CD4-positive, alpha-beta memory T cell (primary cell): ENCODE data around the gene RAP1A. TPM values are rescaled to one million over a fixed set of nuclear protein-coding genes. Genes with fewer than 3 reads are reported as not detected.

Experiments
- CTCF ChIA-PET: fragments of 350-600 bp; sonication (Branson Sonifier 250); formaldehyde crosslinking; loops from one replicate; lab custom pipeline; 2021; ENCODE audit warnings: inconsistent platforms; ENCODE audit not compliant: partially characterized antibody; lab: Charles Lee
- POLR2A ChIA-PET: fragments of 350-600 bp; sonication (Branson Sonifier 250); formaldehyde crosslinking; loops from one replicate; lab custom pipeline; 2021; ENCODE audit not compliant: partially characterized antibody; lab: Charles Lee
- DNase-seq, 5 donors: peaks; one replicate each; pipeline versions ENCODE4 v3.0.0 to v3.0.0-alpha.2; 2020 to 2022; ENCODE audit warnings: mixed read lengths in 1 of 5
- H3K27ac ChIP-seq: one replicate; pipeline ENCODE4 v1.7.0; 2013; ENCODE audit warnings: low read depth, low read length
- H3K27me3 ChIP-seq: 2 replicates; pipeline ENCODE4 v1.7.0; 2013; ENCODE audit warnings: mild to moderate bottlenecking, low read length, moderate library complexity; ENCODE audit not compliant: insufficient read depth
- H3K36me3 ChIP-seq: 2 replicates; pipeline ENCODE4 v1.7.0; 2013; ENCODE audit warnings: mild to moderate bottlenecking, low read length, moderate library complexity; ENCODE audit not compliant: insufficient read depth
- H3K4me1 ChIP-seq: 2 replicates; pipeline ENCODE4 v1.7.0; 2013; ENCODE audit warnings: mild to moderate bottlenecking, low read length, moderate library complexity; ENCODE audit not compliant: insufficient read depth
- H3K4me3 ChIP-seq, 2 donors: one replicate each; pipeline ENCODE4 v1.7.0; 2013; ENCODE audit warnings: low read length in 2 of 2, mild to moderate bottlenecking in 1 of 2
- H3K9me3 ChIP-seq, 2 donors: one replicate each; pipeline ENCODE4 v1.7.0; 2013; ENCODE audit warnings: low read length in 2 of 2, control low read depth in 1 of 2; ENCODE audit not compliant: control insufficient read depth in 1 of 2
- H3K27ac Mint-ChIP-seq, 7 donors: one replicate each; pipeline ENCODE4 v1.8.0; 2020 to 2021; ENCODE audit warnings: mixed read lengths in 7 of 7, mild to moderate bottlenecking in 6 of 7, inconsistent platforms in 3 of 7, moderate library complexity in 3 of 7
- H3K27me3 Mint-ChIP-seq, 2 donors: one replicate each; pipeline ENCODE4 v1.8.0; 2020 to 2021; ENCODE audit warnings: mixed read lengths in 2 of 2
- H3K36me3 Mint-ChIP-seq, 2 donors: one replicate each; pipeline ENCODE4 v1.8.0; 2020 to 2021; ENCODE audit warnings: mixed read lengths in 2 of 2, inconsistent platforms in 1 of 2, mild to moderate bottlenecking in 1 of 2
- H3K4me1 Mint-ChIP-seq, 4 donors: one replicate each; pipeline ENCODE4 v1.8.0; 2020 to 2021; ENCODE audit warnings: mixed read lengths in 4 of 4, mild to moderate bottlenecking in 1 of 4
- H3K4me3 Mint-ChIP-seq, 8 donors: one replicate each; pipeline ENCODE4 v1.8.0; 2020 to 2021; ENCODE audit warnings: mixed read lengths in 8 of 8, mild to moderate bottlenecking in 7 of 8, moderate library complexity in 6 of 8, inconsistent platforms in 3 of 8
- H3K9me3 Mint-ChIP-seq, 8 donors: one replicate each; pipeline ENCODE4 v1.8.0; 2020 to 2021; ENCODE audit warnings: mixed read lengths in 8 of 8, mild to moderate bottlenecking in 5 of 8, inconsistent platforms in 3 of 8, moderate library complexity in 1 of 8
- intact Hi-C: fragments of 100-400 bp; cut with micrococcal nuclease; formaldehyde crosslinking; loops from one replicate; pipeline ENCODE4 v1.15.1; 2023
- polyA plus RNA-seq, 2 donors: library from polyadenylated mRNA; unstranded; fragments of 300-500 nt; fragmentation: Illumina TruSeq; gene quantifications; one replicate each; pipeline ENCODE4 v1.2.3, GENCODE V29; 2021
- total RNA-seq, 2 experiments: library from RNA; stranded (reverse); gene quantifications; one replicate each; pipeline ENCODE4 v1.2.3, GENCODE V29; 2021

RAP1A gene
- total and polyA plus RNA-seq, 4 experiments from 2014 or later = 67.2 to 134 (median 108) TPM

DNA sequence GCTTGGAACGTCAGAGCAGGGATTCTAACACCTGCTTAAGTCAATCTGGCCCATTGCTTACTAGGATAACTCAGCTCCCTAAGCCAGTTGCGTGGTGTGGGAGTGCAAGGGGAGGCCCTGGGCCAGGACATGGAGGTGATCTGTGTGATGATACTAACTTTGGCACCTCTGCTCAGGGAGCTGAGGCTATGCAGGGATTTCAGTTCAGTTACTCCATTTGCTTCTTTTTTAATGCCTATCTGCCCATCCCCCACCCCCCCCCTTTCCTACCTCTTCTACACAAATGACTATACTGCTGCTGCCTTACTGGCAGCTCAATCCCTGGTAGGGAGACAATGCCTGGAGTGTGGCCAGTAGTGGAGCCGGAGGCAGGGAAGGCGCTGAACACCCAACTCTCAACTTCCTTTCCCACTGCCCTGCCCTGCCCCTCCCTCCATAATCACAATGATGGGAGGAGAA, 100.1 kb downstream of the RAP1A start:
- Histone ChIP-seq H3K27me3 (no peaks in the 10 kb centered on the region), H3K4me1 (peaks cover 22% of the 10 kb centered on the region), H3K9me3 (no peaks in the 10 kb centered on the region), H3K27ac (no peak overlapping the region), H3K36me3 (peaks cover 11% of the 10 kb centered on the region), H3K4me3 (no peak overlapping the region)
- Mint-ChIP-seq H3K9me3 (peaks cover 0 to 4% (median 0%) of the 10 kb centered on the region in 8 donors), H3K27me3 (no peaks in the 10 kb centered on the region), H3K4me3 (no peak overlapping the region), H3K27ac (peak overlapping the region in 4 of 7 donors; percentile 4 to 89 (median 50)), H3K4me1 (peaks cover 24 to 41% (median 29%) of the 10 kb centered on the region in 4 donors), H3K36me3 (peaks cover 5 to 11% of the 10 kb centered on the region in 2 donors)
- ChIA-PET POLR2A (no interaction called here), CTCF (interaction anchor here (1.2 kb wide), 1 partner anchor 35 kb away, joined by 3 read pairs; no protein-coding TSS in a partner anchor)
- DNase-seq = no peak
- intact Hi-C loops = no loop called here

DNA sequence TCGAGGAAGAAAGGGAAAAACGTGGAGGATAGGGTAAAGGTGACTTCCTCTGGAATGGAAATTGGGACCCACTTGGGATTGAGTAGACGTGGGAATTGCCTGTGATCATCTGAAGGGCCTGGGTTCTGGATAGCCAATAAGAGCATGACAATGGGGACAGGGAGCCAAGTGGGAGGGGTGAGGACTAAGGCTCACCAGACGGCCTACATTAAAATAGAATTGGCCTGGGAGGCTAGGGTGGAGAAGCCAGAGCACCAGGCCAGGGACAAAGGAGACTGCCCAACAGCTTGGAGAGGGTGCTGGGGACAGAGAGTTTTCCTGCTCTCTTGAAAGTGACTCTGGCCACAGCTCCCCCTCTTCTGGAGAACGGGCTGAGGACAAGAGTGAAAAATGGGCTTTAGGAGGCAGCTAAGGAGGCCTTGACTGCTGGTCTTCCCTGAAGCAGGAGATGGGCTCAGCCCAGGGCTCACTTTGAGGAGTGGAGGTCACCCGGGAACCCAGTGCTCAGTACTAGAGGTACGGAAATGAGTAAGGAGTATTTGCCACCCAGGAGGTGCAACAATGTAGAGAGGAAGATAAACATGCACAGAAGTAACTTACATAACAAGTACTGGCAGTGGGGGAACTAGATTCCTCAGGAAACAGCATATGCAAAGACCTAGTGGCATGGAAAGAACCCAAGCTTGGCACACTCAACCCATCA, 100.8 kb downstream of the RAP1A start:
- Histone ChIP-seq H3K27me3 (no peaks in the 10 kb centered on the region), H3K4me1 (peaks cover 22% of the 10 kb centered on the region), H3K9me3 (no peaks in the 10 kb centered on the region), H3K36me3 (peaks cover 10% of the 10 kb centered on the region), H3K4me3 (no peak overlapping the region), H3K27ac (no peak overlapping the region)
- intact Hi-C loops = no loop called here
- H3K4me1 Mint-ChIP-seq = peaks cover 28 to 42% (median 32%) of the 10 kb centered on the region in 4 donors
- POLR2A ChIA-PET = interaction anchor here (1.3 kb wide), 1 partner anchor 34 kb away, joined by 4 read pairs; no protein-coding TSS in a partner anchor
- H3K27me3 Mint-ChIP-seq = no peaks in the 10 kb centered on the region
- H3K9me3 Mint-ChIP-seq = peaks cover 0 to 4% (median 0%) of the 10 kb centered on the region in 8 donors
- DNase-seq = no peak
- H3K27ac Mint-ChIP-seq = peak overlapping the region; percentile 22 to 90 (median 83)
- no peak overlapping the region for H3K4me3 Mint-ChIP-seq
- CTCF ChIA-PET = no interaction called here
- peaks cover 5 to 9% of the 10 kb centered on the region in 2 donors for H3K36me3 Mint-ChIP-seq

DNA sequence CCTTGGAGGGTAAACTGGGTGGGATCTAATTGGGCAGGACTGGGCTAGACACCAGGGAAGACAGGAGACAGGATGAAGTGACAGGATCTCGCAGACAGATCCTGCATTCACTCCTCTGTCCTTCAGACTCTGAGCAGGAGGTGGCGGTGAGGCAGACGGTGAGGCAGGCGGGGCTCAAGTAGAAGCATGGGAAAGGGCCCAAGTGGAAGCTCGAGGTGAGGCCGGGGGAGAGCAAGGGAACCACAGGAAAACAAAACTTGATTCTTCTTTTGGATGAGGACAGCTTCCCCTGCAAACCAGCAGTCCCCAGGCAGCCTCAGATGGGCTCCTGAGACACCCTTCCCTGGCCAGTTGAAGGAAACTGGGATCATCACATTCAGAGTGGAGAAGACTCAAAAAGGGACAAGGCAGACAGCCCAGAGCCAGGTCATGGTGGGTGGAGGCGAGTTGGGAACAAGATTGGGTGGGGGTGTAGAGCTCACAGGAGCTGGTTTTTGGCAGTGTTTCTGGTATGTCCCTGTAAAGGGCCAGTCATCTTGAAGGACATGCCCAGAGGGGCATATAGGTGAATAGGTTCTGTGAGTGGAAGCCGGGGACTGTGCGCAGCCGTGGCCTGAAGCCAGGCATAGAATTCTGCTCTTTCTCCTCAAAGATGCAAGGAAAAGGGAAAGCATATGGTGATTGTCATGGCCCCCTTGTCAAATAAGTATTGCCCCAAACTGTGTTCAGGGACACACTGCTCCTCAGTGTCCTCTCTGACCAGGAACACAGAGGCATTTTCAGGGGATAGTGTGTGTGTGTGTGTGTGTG, 101.6 kb downstream of the RAP1A start:
- CTCF ChIA-PET = no interaction called here
- no peaks in the 10 kb centered on the region for H3K9me3 ChIP-seq
- Mint-ChIP-seq H3K4me1 (peaks cover 28 to 42% (median 32%) of the 10 kb centered on the region in 4 donors), H3K36me3 (peaks cover 5 to 9% of the 10 kb centered on the region in 2 donors), H3K4me3 (no peak overlapping the region), H3K27me3 (no peaks in the 10 kb centered on the region), H3K9me3 (peaks cover 0 to 4% (median 0%) of the 10 kb centered on the region in 8 donors), H3K27ac (peak overlapping the region; percentile 75 to 90 (median 82))
- H3K27me3 ChIP-seq = no peaks in the 10 kb centered on the region
- POLR2A ChIA-PET = interaction anchor here (1.3 kb wide), 1 partner anchor 34 kb away, joined by 4 read pairs; no protein-coding TSS in a partner anchor
- no peak for DNase-seq
- peaks cover 22% of the 10 kb centered on the region for H3K4me1 ChIP-seq
- no peak overlapping the region for H3K4me3 ChIP-seq
- intact Hi-C loops = no loop called here
- peaks cover 9% of the 10 kb centered on the region for H3K36me3 ChIP-seq
- H3K27ac ChIP-seq = no peak overlapping the region

DNA sequence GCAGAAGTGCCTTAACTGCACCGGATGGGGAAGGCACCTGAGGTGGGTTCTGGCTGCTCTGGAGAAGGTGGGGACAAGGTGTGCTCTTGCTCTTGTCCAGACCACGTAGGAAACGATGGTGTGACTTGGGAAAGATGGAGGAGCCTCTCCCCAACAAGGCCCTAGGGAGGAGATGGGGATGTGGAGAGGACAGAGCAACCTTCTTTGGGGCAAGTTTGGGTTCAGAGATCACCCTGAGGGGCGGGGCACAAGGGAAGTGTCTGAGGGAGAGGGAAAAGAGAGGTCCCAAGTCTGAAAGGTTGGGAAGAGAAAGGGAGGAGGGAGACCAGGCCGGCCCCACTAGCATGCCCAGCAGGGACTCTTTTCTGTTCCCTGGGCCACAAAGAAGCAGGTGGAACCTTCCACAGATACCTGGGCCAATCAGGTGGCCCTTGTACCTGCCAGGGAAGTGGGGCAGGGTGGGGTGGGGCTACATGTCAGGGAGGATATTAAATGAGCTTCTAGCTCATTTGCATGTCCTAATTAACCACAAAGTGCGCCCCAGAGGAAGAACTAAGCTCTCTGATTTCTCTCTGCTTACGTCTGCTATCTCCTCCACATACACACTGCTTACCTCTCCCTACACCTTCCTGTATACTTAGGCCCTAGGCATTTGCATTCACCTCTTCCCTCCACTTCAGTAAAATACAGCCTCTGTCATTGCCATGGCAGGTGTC, 103.7 kb downstream of the RAP1A start:
- no peaks in the 10 kb centered on the region for H3K9me3 ChIP-seq
- H3K9me3 Mint-ChIP-seq = no peaks in the 10 kb centered on the region
- CTCF ChIA-PET = interaction anchor here (1.1 to 1.2 kb wide), 3 partner anchors 9 to 24 kb away, joined by 3 to 5 read pairs (median 3); no protein-coding TSS in a partner anchor
- peak overlapping the region; percentile 75 to 97 (median 93) for H3K27ac Mint-ChIP-seq
- DNase-seq = peak; percentile 58 to 83 (median 69)
- H3K36me3 Mint-ChIP-seq = no peaks in the 10 kb centered on the region
- peak overlapping the region in 1 of 2 donors; percentile 19 for H3K4me3 ChIP-seq
- intact Hi-C loops = loop anchor here (2.0 kb wide), 2 partner anchors 16 to 32 kb away; partner anchors contain the start of genes DDX20 and INKA2
- H3K4me1 ChIP-seq = peaks cover 22% of the 10 kb centered on the region
- H3K27me3 Mint-ChIP-seq = no peaks in the 10 kb centered on the region
- H3K27ac ChIP-seq = peak overlapping the region; percentile 41
- H3K27me3 ChIP-seq = no peaks in the 10 kb centered on the region
- H3K36me3 ChIP-seq = no peaks in the 10 kb centered on the region
- H3K4me1 Mint-ChIP-seq = peaks cover 20 to 42% (median 32%) of the 10 kb centered on the region in 4 donors
- POLR2A ChIA-PET = interaction anchor here (0.8 to 4.0 kb wide), 2 partner anchors 16 to 32 kb away, joined by 7 to 19 read pairs; partner anchors contain the start of genes DDX20 and INKA2
- H3K4me3 Mint-ChIP-seq = peak overlapping the region in 4 of 8 donors; percentile 10 to 36 (median 25)

DNA sequence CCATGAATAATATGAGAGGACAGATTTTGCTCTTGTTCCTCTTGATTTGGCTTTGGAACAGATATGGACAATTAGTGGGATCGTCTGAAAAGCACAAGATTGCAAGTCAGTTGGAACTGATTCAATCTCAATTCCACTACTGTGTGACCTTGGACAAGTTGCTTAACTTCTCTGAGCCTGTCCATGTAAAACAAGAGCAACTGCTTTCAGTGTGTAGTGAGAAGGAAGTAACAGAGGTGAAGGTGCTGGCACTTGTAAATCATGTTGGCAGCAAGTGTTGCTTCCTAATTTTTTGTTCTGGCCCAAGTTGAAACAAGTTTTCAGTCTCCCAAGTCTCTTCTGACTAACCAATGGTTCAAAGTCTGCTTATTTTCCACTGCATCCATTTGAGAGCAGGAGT, 104.3 kb downstream of the RAP1A start:
- ChIA-PET CTCF (interaction anchor here (1.1 to 1.2 kb wide), 3 partner anchors 10 to 23 kb away, joined by 3 to 5 read pairs (median 3); no protein-coding TSS in a partner anchor), POLR2A (interaction anchor here (4.0 kb wide), 1 partner anchor 15 kb away, joined by 19 read pairs; the partner anchor contains the start of gene INKA2)
- H3K9me3 ChIP-seq = no peaks in the 10 kb centered on the region
- Mint-ChIP-seq H3K36me3 (no peaks in the 10 kb centered on the region), H3K27me3 (no peaks in the 10 kb centered on the region), H3K4me1 (peaks cover 20 to 42% (median 30%) of the 10 kb centered on the region in 4 donors), H3K27ac (peak overlapping the region; percentile 75 to 97 (median 93)), H3K4me3 (peak overlapping the region in 4 of 8 donors; percentile 10 to 36 (median 17)), H3K9me3 (no peaks in the 10 kb centered on the region)
- peak overlapping the region; percentile 41 for H3K27ac ChIP-seq
- no peaks in the 10 kb centered on the region for H3K27me3 ChIP-seq
- H3K4me3 ChIP-seq = peak overlapping the region in 1 of 2 donors; percentile 19
- intact Hi-C loops = loop anchor here (2.0 kb wide), 2 partner anchors 15 to 31 kb away; partner anchors contain the start of genes DDX20 and INKA2
- peaks cover 22% of the 10 kb centered on the region for H3K4me1 ChIP-seq
- H3K36me3 ChIP-seq = no peaks in the 10 kb centered on the region
- DNase-seq = no peak

DNA sequence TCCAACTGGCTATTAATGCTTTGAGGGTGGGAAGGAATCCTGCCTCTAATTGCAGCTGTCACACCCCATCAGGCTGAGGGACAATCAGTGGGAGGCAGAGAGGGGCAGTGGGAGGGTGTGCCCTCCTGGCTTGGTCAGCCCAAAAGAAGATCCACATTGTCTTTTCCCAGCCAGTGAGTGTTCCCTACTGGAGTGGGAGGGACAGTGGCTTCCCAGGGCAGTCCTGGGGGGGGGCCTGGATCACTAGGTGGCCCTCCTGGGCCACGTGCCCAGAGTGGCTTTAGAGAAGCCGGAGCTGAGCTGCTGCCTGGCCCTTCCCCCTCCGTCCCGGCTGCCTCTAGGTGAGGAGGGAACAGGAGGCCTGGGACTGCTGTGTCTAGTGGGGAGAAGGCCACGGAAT, 105.6 kb downstream of the RAP1A start:
- Histone ChIP-seq H3K27me3 (no peaks in the 10 kb centered on the region), H3K9me3 (no peaks in the 10 kb centered on the region), H3K36me3 (no peaks in the 10 kb centered on the region), H3K4me1 (peaks cover 22% of the 10 kb centered on the region), H3K27ac (no peak overlapping the region), H3K4me3 (no peak overlapping the region)
- Mint-ChIP-seq H3K36me3 (no peaks in the 10 kb centered on the region), H3K27ac (peak overlapping the region in 6 of 7 donors; percentile 29 to 97 (median 92)), H3K4me3 (no peak overlapping the region), H3K9me3 (no peaks in the 10 kb centered on the region), H3K4me1 (peaks cover 20 to 39% (median 29%) of the 10 kb centered on the region in 4 donors), H3K27me3 (no peaks in the 10 kb centered on the region)
- ChIA-PET POLR2A (interaction anchor here (4.0 kb wide), 1 partner anchor 14 kb away, joined by 19 read pairs; the partner anchor contains the start of gene INKA2), CTCF (interaction anchor here (1.2 kb wide), 1 partner anchor 9 kb away, joined by 3 read pairs; no protein-coding TSS in a partner anchor)
- DNase-seq = no peak
- intact Hi-C loops = no loop called here
